HepG2 (cell line): ENCODE measurements around the gene TRERF1. TPM values are rescaled to one million over a fixed set of nuclear protein-coding genes. Genes with fewer than 3 reads are reported as not detected.
A peak's percentile ranks its signal among the peaks of the same experiment; 100 is the strongest.

ENCODE experiments used
- ELF3 ChIP-seq: IDR thresholded peaks from 2 replicates; pipeline ENCODE4 v1.6.1; 2016; ENCODE audit warnings: missing genetic modification reagents, missing compliant biosample characterization
- KDM4B ChIP-seq: sonication (generic); formaldehyde crosslinking; IDR thresholded peaks from 2 replicates; pipeline ENCODE4 v1.4.0; 2020; ENCODE audit warnings: missing genetic modification reagents
- PHF21A ChIP-seq: sonication (generic); formaldehyde crosslinking; IDR thresholded peaks from 2 replicates; pipeline ENCODE4 v1.5.0; 2020; ENCODE audit warnings: mild to moderate bottlenecking, missing genetic modification reagents
- PLSCR1 ChIP-seq: sonication (generic); formaldehyde crosslinking; IDR thresholded peaks from 2 replicates; pipeline ENCODE4 v1.5.0; 2020; ENCODE audit warnings: missing genetic modification reagents, mild to moderate bottlenecking, borderline replicate concordance
- POGK ChIP-seq: sonication (generic); formaldehyde crosslinking; conservative IDR thresholded peaks from 2 replicates; pipeline ENCODE4 v1.8.0; 2022; ENCODE audit warnings: mild to moderate bottlenecking, moderate library complexity, missing genetic modification reagents
- PRMT3 ChIP-seq: sonication (generic); formaldehyde crosslinking; IDR thresholded peaks from 2 replicates; pipeline ENCODE4 v1.8.1; 2022; ENCODE audit warnings: low read depth, mild to moderate bottlenecking, moderate library complexity, missing genetic modification reagents, borderline replicate concordance
- RFX5 ChIP-seq: IDR thresholded peaks from 2 replicates; pipeline ENCODE4 v1.6.1; 2011; ENCODE audit warnings: low read depth, low read length, improper control_type of control experiment
- ZHX2 ChIP-seq, 2 experiments: sonication (generic) in 1 of 2; formaldehyde crosslinking in 1 of 2; IDR thresholded peaks; 2 replicates each; pipeline versions ENCODE4 v1.6.1 to v1.9.0; 2014 to 2022; ENCODE audit warnings: antibody characterized with exemption in 1 of 2, borderline replicate concordance in 1 of 2, inconsistent platforms in 1 of 2, low read depth in 1 of 2, missing genetic modification reagents in 1 of 2
- ZNF484 ChIP-seq: sonication (generic); formaldehyde crosslinking; IDR thresholded peaks from 2 replicates; pipeline ENCODE4 v1.5.1; 2020; ENCODE audit warnings: mild to moderate bottlenecking, low read depth, missing genetic modification reagents, borderline replicate concordance
- ZNF512B ChIP-seq: sonication (generic); formaldehyde crosslinking; IDR thresholded peaks from 2 replicates; pipeline ENCODE4 v1.5.1; 2020; ENCODE audit warnings: missing genetic modification reagents, mild to moderate bottlenecking, borderline replicate concordance
- ZNF550 ChIP-seq: sonication (generic); formaldehyde crosslinking; IDR thresholded peaks from 2 replicates; pipeline ENCODE4 v1.4.0; 2020; ENCODE audit warnings: mild to moderate bottlenecking, missing genetic modification reagents, borderline replicate concordance
- ZNF597 ChIP-seq: sonication (generic); formaldehyde crosslinking; IDR thresholded peaks from 2 replicates; pipeline ENCODE4 v1.5.0; 2020; ENCODE audit warnings: missing genetic modification reagents
- polyA plus RNA-seq, 8 experiments: library from polyadenylated mRNA; depleted of rRNA in 3 of 8; stranded (reverse) in 7 of 8; unstranded in 1 of 8; fragments of >200 nt; fragmentation: Illumina TruSeq in 4 of 8; extraction: Trizol in 4 of 8; gene quantifications; 2 replicates each; pipeline versions ENCODE4 v1.2.1 to v1.2.3, GENCODE V29; 2011 to 2016; ENCODE audit warnings: low read depth in 4 of 8, missing spikeins in 1 of 8, mixed read lengths in 1 of 8; ENCODE audit not compliant: insufficient read depth in 1 of 8
- total RNA-seq, 5 experiments: library from RNA; depleted of rRNA; stranded (reverse); fragments of >200 nt; fragmentation: Illumina TruSeq; extraction: Trizol; gene quantifications; 2 replicates each; pipeline ENCODE4 v1.2.3, GENCODE V29; 2016; ENCODE audit warnings: low read depth in 1 of 5

Gene TRERF1
- total and polyA plus RNA-seq, 2 of the 13 experiments (the other 11 are each of a cell fraction or from before 2014, with no cell fraction given): 0.02 TPM; not detected in 1

- TF ChIP-seq ZNF512B (CRISPR knock-in tag): no peak
- no peak for TF ChIP-seq RFX5
- peak; percentile 85 for TF ChIP-seq ELF3 (CRISPR knock-in tag)
- TF ChIP-seq ZNF484 (CRISPR knock-in tag): no peak
- TF ChIP-seq POGK (CRISPR knock-in tag): no peak
- TF ChIP-seq PLSCR1 (CRISPR knock-in tag): no peak
- no peak for TF ChIP-seq ZNF550
- TF ChIP-seq PHF21A: peak; percentile 85
- TF ChIP-seq KDM4B (CRISPR knock-in tag): peak; percentile 80
- peak; percentile 95 for TF ChIP-seq ZHX2 (IDR thresholded peaks at IDR 0.05; ENCODE audit: low read depth)
- 0 out of 2 replicates have a peak, but pooled peaks have one; percentile 25 for TF ChIP-seq ZHX2 (CRISPR knock-in tag; IDR thresholded peaks at IDR 0.05; ENCODE audit: borderline replicate concordance)
- TF ChIP-seq ZNF597 (CRISPR knock-in tag): no peak
- TF ChIP-seq PRMT3 (CRISPR knock-in tag): 0 out of 2 replicates have a peak, but pooled peaks have one; percentile 13
Observed at GRCh38 chr6:42217519-42218367, 234.0 kb downstream of the TRERF1 start, which contains the start of gene MRPS10 (continued).
